Transverse colon (tissue), 4 donors: ENCODE results near the gene TACC2. TPM values are rescaled to one million over a fixed set of nuclear protein-coding genes. Genes with fewer than 3 reads are reported as not detected.

Experiments
- DNase-seq: peaks from one replicate; pipeline ENCODE4 v3.0.0-alpha.2; 2019
- H3K27ac ChIP-seq, 4 donors: fragments of 200-600 bp; sonication (generic); 2 replicates each; pipeline ENCODE4 v1.5.1; 2016 to 2018; ENCODE audit warnings: inconsistent platforms in 4 of 4
- H3K27me3 ChIP-seq: fragments of 200-600 bp; sonication (generic); 2 replicates; pipeline ENCODE4 v1.5.1; 2017; ENCODE audit warnings: inconsistent platforms
- H3K36me3 ChIP-seq, 4 donors: fragments of 200-600 bp; sonication (generic); 2 replicates each; pipeline ENCODE4 v1.5.1; 2017 to 2019; ENCODE audit warnings: inconsistent platforms in 4 of 4
- H3K4me1 ChIP-seq, 4 donors: fragments of 200-600 bp; sonication (generic); 2 replicates each; pipeline ENCODE4 v1.5.1; 2017 to 2020; ENCODE audit warnings: inconsistent platforms in 4 of 4
- H3K4me3 ChIP-seq, 4 donors: fragments of 200-600 bp; sonication (generic); 1 replicate in 1 of 4; 2 replicates in 3 of 4; pipeline versions ENCODE4 v1.5.1 to v1.6.1; 2017 to 2019; ENCODE audit warnings: inconsistent platforms in 4 of 4
- H3K9me3 ChIP-seq, 2 donors: fragments of 200-600 bp; sonication (generic); 2 replicates each; pipeline ENCODE4 v1.5.1; 2017 to 2019; ENCODE audit warnings: inconsistent platforms in 2 of 2
- CTCF ChIP-seq, 5 experiments: fragments of 200-600 bp in 3 of 5; fragments of 450-650 bp in 2 of 5; sonication (generic) in 3 of 5; IDR thresholded peaks; 1 replicate in 2 of 5; 2 replicates in 3 of 5; pipeline ENCODE4 v1.5.1; 2016 to 2017; ENCODE audit warnings: antibody characterized with exemption in 5 of 5, inconsistent platforms in 3 of 5, mild to moderate bottlenecking in 2 of 5, moderate library complexity in 1 of 5
- EP300 ChIP-seq: sonication (generic); formaldehyde crosslinking; IDR thresholded peaks from one replicate; pipeline ENCODE4 v1.6.1; 2017; ENCODE audit warnings: antibody characterized with exemption, low read depth
- POLR2A ChIP-seq: fragments of 450-650 bp; IDR thresholded peaks from one replicate; pipeline ENCODE4 v1.6.1; 2016; ENCODE audit warnings: antibody characterized with exemption, mild to moderate bottlenecking, moderate library complexity
- POLR2AphosphoS5 ChIP-seq, 3 donors: sonication (generic); formaldehyde crosslinking; IDR thresholded peaks; one replicate each; pipeline ENCODE4 v1.6.1; 2016; ENCODE audit warnings: antibody characterized with exemption in 3 of 3
- WGBS, 2 donors: methylation state at CpG; one replicate each; pipeline ENCODE4 v1.1.5; 2018; ENCODE audit warnings: low coverage in 1 of 2; 5-methylcytosine and 5-hydroxymethylcytosine counted together
- in situ Hi-C, 4 donors: fragments of 200-750 bp; cut with MboI; loops; one replicate each; pipeline versions ENCODE4 v1.15.0 to v1.15.1; 2017; ENCODE audit warnings: low sequenced_read_pairs in 3 of 4, low pct_ligation_motif_present in 1 of 4, low pct_unique_long_range_greater_than_20kb in 1 of 4
- intact Hi-C: fragments of 100-400 bp; cut with DNase I; formaldehyde crosslinking; loops from one replicate; pipeline ENCODE4 v1.15.1; 2023; ENCODE audit warnings: low total_unique reads
- total RNA-seq, 4 donors: library from RNA; depleted of rRNA; stranded (reverse); fragments of >200 nt; gene quantifications; one replicate each; pipeline ENCODE4 v1.1.0, GENCODE V29; 2016

TACC2 gene
- total RNA-seq, 4 donors from 2014 or later = 65.9 to 178 (median 101) TPM

- H3K36me3 ChIP-seq = no peaks in the 10 kb centered on the region
- intact Hi-C loops (no loop called here), in situ Hi-C loops (no loop called here)
- peak overlapping the region in 3 of 4 donors; percentile 2 to 67 (median 33) for H3K27ac ChIP-seq
- H3K4me3 ChIP-seq = no peak overlapping the region
- TF ChIP-seq POLR2A (no peak), CTCF (IDR thresholded peaks at IDR 0.05) (no peak), EP300 (no peak), POLR2AphosphoS5 (IDR thresholded peaks at IDR 0.05) (no peak)
- WGBS, 2 donors = 61 to 80% methylated on average over 1 to 12 of the region's 12 CpGs
- no peaks in the 10 kb centered on the region for H3K9me3 ChIP-seq
- H3K4me1 ChIP-seq = peaks cover 4 to 17% (median 7%) of the 10 kb centered on the region in 4 donors
- H3K27me3 ChIP-seq = no peaks in the 10 kb centered on the region
- no peak for DNase-seq
These were observed 144.1 kb downstream of the TACC2 start for GRCh38 chr10:122132882-122133565.

GRCh38 chr10:122135251-122136025 lies 146.5 kb downstream of the TACC2 start:
- in situ Hi-C loops (no loop called here), intact Hi-C loops (no loop called here)
- Histone ChIP-seq H3K4me1 (peaks cover 1 to 20% (median 11%) of the 10 kb centered on the region in 4 donors), H3K27me3 (no peaks in the 10 kb centered on the region), H3K27ac (no peak overlapping the region), H3K9me3 (no peaks in the 10 kb centered on the region), H3K36me3 (no peaks in the 10 kb centered on the region), H3K4me3 (no peak overlapping the region)
- DNase-seq = no peak
- TF ChIP-seq CTCF (IDR thresholded peaks at IDR 0.05) (no peak), EP300 (no peak), POLR2A (no peak), POLR2AphosphoS5 (IDR thresholded peaks at IDR 0.05) (no peak)
- WGBS, 2 donors = 75 to 85% methylated on average over 4 to 13 of the region's 13 CpGs

GRCh38 chr10:122138831-122139625 lies 150.1 kb downstream of the TACC2 start:
- in situ Hi-C loops (no loop called here), intact Hi-C loops (no loop called here)
- Histone ChIP-seq H3K27me3 (no peaks in the 10 kb centered on the region), H3K27ac (peak overlapping the region; percentile 19 to 74 (median 67)), H3K4me3 (no peak overlapping the region), H3K36me3 (no peaks in the 10 kb centered on the region), H3K9me3 (no peaks in the 10 kb centered on the region), H3K4me1 (peaks cover 10 to 35% (median 23%) of the 10 kb centered on the region in 4 donors)
- no peak for TF ChIP-seq POLR2A
- no peak for TF ChIP-seq CTCF (IDR thresholded peaks at IDR 0.05)
- no peak for TF ChIP-seq EP300
- TF ChIP-seq POLR2AphosphoS5 (IDR thresholded peaks at IDR 0.05) = no peak
- no peak for DNase-seq
- WGBS, 2 donors = 64 to 80% methylated on average over 1 to 16 of the region's 16 CpGs

- Histone ChIP-seq H3K4me3 (no peak overlapping the region), H3K27ac (peak overlapping the region; percentile 61 to 74 (median 70)), H3K4me1 (peaks cover 10 to 35% (median 23%) of the 10 kb centered on the region in 4 donors), H3K27me3 (no peaks in the 10 kb centered on the region), H3K9me3 (no peaks in the 10 kb centered on the region), H3K36me3 (no peaks in the 10 kb centered on the region)
- WGBS, 2 donors = 72 to 75% methylated on average over 2 to 10 of the region's 10 CpGs
- no peak for DNase-seq
- in situ Hi-C loops (no loop called here), intact Hi-C loops (no loop called here)
- no peak for TF ChIP-seq POLR2A
- no peak for TF ChIP-seq CTCF (IDR thresholded peaks at IDR 0.05)
- no peak for TF ChIP-seq POLR2AphosphoS5 (IDR thresholded peaks at IDR 0.05)
- TF ChIP-seq EP300 = no peak
These were observed 150.7 kb downstream of the TACC2 start for GRCh38 chr10:122139627-122140170.
